Lower leg skin (tissue), 4 donors: ENCODE measurements around the gene DFFA. TPM values are rescaled to one million over a fixed set of nuclear protein-coding genes. Genes with fewer than 3 reads are reported as not detected.

Experiments used
- DNase-seq, 2 donors: peaks; one replicate each; pipeline ENCODE4 v3.0.0-alpha.2; 2019; ENCODE audit warnings: low spot score in 2 of 2
- H3K4me3 ChIP-seq: fragments of 200-600 bp; sonication (generic); 2 replicates; pipeline ENCODE4 v1.5.1; 2017; ENCODE audit warnings: mild to moderate bottlenecking, low read depth; ENCODE audit not compliant: poor library complexity, severe bottlenecking
- POLR2A ChIP-seq, 2 donors: fragments of 450-650 bp; IDR thresholded peaks; one replicate each; pipeline ENCODE4 v1.6.1; 2016 to 2017; ENCODE audit warnings: antibody characterized with exemption in 2 of 2, mild to moderate bottlenecking in 1 of 2, moderate library complexity in 1 of 2
- WGBS, 2 donors: methylation state at CpG; one replicate each; pipeline ENCODE4 v1.1.5; 2018; 5-methylcytosine and 5-hydroxymethylcytosine counted together
- intact Hi-C: fragments of 100-400 bp; cut with DNase I; formaldehyde crosslinking; loops from one replicate; pipeline ENCODE4 v1.15.0; 2023; ENCODE audit warnings: low total_unique reads
- total RNA-seq, 4 donors: library from RNA; depleted of rRNA; stranded (reverse); fragments of >200 nt; gene quantifications; one replicate each; pipeline ENCODE4 v1.1.0, GENCODE V29; 2016
- TF ChIP-seq, protein P1 (sequence below), 3 donors: fragments of 450-650 bp; IDR thresholded peaks; one replicate each; pipeline ENCODE4 v1.5.1; 2016; ENCODE audit warnings: antibody characterized with exemption in 3 of 3, mild to moderate bottlenecking in 3 of 3, moderate library complexity in 2 of 3

DFFA gene
- total RNA-seq, 4 donors from 2014 or later: 14.1 to 20.9 (median 18.0) TPM

DNA sequence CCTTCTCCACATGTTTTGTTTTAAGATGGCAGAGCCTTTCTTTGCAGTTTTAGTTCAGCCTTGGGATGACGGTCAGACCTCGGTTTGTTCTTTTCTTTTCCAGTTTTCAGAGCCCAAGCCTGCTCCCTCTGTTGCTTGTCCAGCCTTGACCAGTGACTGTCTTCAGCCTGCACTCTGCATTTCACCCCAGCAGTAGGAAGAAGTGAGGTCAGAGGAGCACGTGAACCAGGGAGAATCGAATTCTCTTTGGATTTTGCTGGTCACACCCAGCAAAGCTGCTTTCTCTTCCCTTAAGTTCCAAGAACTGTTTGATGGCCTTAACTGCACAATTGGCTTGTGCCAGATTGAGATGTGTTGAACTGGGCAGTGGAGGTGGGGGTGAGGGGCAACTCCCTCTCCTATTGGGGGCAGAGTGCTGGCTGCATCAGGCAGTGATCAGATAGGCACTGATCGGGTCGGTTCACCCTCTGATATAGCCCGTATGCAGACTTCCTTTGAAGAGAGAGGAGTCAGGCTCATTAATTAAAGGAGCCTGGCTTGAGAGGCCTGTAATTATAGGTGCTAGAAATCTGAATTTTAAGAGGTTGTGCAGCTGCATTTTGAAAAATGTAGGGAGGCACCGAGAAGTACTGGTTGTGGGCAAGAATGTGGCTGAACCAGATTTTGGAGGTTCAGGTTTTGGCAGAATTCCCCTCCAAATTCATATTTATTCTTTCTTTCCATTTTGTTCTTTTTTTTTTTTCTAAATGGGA lies 44.8 kb upstream of the DFFA start:
- TF ChIP-seq, protein P1, sequence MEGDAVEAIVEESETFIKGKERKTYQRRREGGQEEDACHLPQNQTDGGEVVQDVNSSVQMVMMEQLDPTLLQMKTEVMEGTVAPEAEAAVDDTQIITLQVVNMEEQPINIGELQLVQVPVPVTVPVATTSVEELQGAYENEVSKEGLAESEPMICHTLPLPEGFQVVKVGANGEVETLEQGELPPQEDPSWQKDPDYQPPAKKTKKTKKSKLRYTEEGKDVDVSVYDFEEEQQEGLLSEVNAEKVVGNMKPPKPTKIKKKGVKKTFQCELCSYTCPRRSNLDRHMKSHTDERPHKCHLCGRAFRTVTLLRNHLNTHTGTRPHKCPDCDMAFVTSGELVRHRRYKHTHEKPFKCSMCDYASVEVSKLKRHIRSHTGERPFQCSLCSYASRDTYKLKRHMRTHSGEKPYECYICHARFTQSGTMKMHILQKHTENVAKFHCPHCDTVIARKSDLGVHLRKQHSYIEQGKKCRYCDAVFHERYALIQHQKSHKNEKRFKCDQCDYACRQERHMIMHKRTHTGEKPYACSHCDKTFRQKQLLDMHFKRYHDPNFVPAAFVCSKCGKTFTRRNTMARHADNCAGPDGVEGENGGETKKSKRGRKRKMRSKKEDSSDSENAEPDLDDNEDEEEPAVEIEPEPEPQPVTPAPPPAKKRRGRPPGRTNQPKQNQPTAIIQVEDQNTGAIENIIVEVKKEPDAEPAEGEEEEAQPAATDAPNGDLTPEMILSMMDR (IDR thresholded peaks at IDR 0.05): no peak
- TF ChIP-seq POLR2A (IDR thresholded peaks at IDR 0.05): no peak
- 37 to 42% methylated on average over 8 of the region's 8 CpGs for WGBS, 2 donors
- no peak overlapping the region for H3K4me3 ChIP-seq
- DNase-seq: no peak
- intact Hi-C loops: no loop called here

DNA sequence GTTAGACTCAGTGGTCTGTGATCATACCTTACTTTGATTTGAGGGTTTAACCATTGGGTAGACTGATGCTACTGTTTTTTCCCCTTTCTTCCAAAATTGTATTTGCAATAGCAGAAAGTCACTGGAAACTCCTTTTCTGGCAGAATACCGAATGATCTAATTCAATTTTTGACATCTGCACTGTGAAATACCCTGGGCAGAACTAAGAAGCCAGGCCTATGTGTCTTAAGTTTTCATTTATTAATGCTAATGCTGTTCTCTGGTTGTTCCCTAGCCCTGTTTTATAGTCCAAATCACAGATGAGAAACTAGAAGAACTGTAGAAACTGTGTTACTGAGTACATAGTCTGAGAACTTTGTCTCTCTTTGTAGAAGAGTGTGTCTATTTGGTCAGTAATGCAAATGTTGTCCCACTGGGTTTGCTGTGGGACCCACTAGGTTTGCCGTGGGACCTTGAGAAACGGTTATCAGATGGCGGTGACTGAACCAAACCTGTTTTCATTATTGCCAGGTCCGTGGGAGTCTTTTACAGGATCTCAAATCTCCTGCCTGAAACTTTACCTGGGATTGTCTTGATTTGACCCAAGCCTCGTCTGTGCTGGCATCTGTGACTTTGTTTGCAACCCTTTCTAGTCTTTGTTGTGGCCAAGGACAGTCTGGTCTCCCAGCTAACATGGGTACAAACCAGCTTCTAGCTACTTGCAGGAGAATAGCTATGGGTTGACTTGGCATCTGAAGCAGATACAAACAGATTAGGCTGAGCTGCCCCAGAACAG lies 43.8 kb upstream of the DFFA start:
- H3K4me3 ChIP-seq: no peak overlapping the region
- intact Hi-C loops: no loop called here
- WGBS, 2 donors: 40 to 46% methylated on average over 6 of the region's 6 CpGs
- no peak for TF ChIP-seq POLR2A (IDR thresholded peaks at IDR 0.05)
- TF ChIP-seq, protein P1 (IDR thresholded peaks at IDR 0.05): no peak
- no peak for DNase-seq

DNA sequence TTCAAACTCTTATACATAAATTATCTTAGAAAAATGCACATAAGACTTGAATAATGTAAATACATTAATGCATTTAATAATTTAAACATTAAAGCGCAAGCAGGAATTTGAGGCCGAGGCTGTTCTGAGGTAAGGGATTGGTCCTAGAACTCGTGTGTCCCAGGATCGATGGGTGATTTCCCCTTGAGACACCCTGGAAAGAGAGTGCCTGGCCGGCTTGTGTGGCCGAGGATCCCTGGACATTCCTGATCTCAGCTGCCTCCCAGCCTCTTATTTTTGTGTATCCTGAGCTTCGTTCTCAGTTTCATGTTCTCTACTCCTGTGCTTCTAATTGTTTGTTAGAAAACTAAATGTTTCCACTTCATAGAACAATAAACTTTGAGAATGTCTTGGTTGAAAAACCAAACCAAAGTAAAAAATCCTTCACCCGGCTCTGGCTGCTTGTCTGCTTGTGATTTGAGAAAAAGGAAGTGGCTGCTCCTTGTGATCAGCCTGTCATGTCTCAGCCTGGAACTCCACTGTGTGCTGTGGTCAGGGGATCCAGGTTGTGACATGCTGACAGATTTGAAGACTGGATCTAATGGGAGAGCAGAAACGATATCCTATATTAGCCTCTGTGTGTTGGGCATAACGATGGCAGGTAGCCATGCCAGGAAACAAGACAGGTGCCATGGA lies 43.1 kb upstream of the DFFA start:
- 68 to 70% methylated on average over 10 of the region's 10 CpGs for WGBS, 2 donors
- peak in 1 of 2 donors; percentile 70 for DNase-seq
- no peak overlapping the region for H3K4me3 ChIP-seq
- intact Hi-C loops: no loop called here
- TF ChIP-seq, protein P1 (IDR thresholded peaks at IDR 0.05): no peak
- no peak for TF ChIP-seq POLR2A (IDR thresholded peaks at IDR 0.05)

DNA sequence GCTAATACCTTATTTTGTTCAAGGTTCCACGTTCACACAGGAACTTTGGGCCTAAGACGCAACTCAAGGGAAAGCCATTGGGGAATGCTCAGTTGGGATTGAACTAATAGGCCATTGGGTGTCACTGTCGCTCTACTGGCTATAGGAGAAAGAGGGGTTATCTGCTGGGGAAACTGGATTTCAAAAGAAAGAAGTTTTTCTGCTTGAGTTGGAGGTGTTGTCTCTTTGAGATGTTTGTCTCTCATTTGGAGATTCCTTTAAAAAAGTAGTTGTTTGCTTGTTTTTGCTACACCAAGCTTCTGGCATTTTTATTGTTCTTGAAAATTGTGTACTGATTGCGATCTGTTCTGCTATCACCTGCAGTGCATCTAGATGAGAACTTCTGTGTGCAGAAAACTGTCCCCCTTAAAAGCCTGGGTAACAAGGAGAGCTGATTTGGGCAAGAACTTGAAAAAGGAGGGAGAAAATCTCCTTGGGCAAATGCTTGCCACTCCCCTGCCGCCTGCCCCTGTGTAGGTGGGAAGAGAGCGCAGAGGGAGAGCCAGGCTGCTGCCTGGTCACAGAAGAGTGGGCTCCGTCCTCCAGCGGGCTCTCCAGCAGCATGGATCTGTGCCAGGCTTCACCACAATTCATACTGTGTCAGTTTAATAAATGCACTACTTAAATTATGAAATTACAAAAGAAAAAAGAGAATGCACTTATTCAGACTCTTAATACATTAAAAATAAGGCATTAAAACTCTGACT lies 42.3 kb upstream of the DFFA start:
- WGBS, 2 donors: 66 to 69% methylated on average over 8 of the region's 8 CpGs

DNA sequence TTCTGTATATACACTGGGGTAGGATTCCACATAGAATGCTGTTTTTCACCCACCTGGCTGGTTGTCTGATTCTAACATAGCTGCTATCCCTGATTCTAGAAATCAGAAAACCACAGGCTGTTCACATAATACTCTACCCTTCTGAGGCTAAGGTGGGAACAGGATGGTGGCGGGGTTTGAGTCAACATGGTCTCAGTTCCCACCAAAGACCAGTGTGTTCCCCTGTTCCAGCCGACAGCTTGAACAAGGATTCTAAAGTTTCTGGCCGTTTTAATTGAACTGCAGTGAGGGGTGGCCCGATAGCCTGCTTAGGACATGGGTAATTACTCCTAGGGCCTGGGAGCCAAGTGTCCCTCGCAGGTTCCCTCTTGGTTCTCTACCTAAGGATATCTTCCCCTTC lies 40.9 kb upstream of the DFFA start:
- intact Hi-C loops: loop anchor here (5.0 kb wide), 1 partner anchor 354 kb away; no protein-coding TSS in a partner anchor
- WGBS, 2 donors: 91 to 97% methylated on average over 5 of the region's 5 CpGs
- TF ChIP-seq POLR2A (IDR thresholded peaks at IDR 0.05): no peak
- TF ChIP-seq, protein P1 (IDR thresholded peaks at IDR 0.05): no peak
- no peak overlapping the region for H3K4me3 ChIP-seq
- DNase-seq: peak in 1 of 2 donors; percentile 57

More for the DNA sequence above, 42.3 kb upstream of the DFFA start:
- no peak for TF ChIP-seq POLR2A (IDR thresholded peaks at IDR 0.05)
- TF ChIP-seq, protein P1 (IDR thresholded peaks at IDR 0.05): no peak
- no peak overlapping the region for H3K4me3 ChIP-seq
- DNase-seq: peak in 1 of 2 donors; percentile 65
- intact Hi-C loops: loop anchor here (5.0 kb wide), 1 partner anchor 353 kb away; no protein-coding TSS in a partner anchor
